Psoas muscle (tissue), 8 donors: ENCODE measurements around the gene BRD9. TPM values are rescaled to one million over a fixed set of nuclear protein-coding genes. Genes with fewer than 3 reads are reported as not detected.

ENCODE experiments used
- ATAC-seq, 4 donors: fragments of 200-7000 bp; cut with Tn5 transposase; one replicate each; pipeline ENCODE4 v1.9.1; 2020; ENCODE audit warnings: moderate library complexity in 3 of 4, mild to moderate bottlenecking in 2 of 4
- DNase-seq, 2 donors: peaks; one replicate each; pipeline ENCODE4 v3.0.0-alpha.2; 2020
- H3K27ac ChIP-seq: fragments of 200-600 bp; one replicate; pipeline ENCODE4 v1.8.0; 2022
- H3K27me3 ChIP-seq, 3 donors: fragments of 200-600 bp in 1 of 3; one replicate each; pipeline versions ENCODE4 v1.6.1 to v1.8.0; 2013 to 2022; ENCODE audit warnings: low read length in 2 of 3, mild to moderate bottlenecking in 2 of 3, moderate library complexity in 1 of 3; ENCODE audit not compliant: insufficient read depth in 3 of 3
- H3K36me3 ChIP-seq, 2 donors: fragments of 200-600 bp in 1 of 2; one replicate each; pipeline versions ENCODE4 v1.6.1 to v1.8.0; 2013 to 2022; ENCODE audit warnings: low read depth in 1 of 2, mild to moderate bottlenecking in 1 of 2, moderate library complexity in 1 of 2; ENCODE audit not compliant: insufficient read depth in 1 of 2
- H3K4me1 ChIP-seq: fragments of 200-600 bp; one replicate; pipeline ENCODE4 v1.8.0; 2022
- H3K4me3 ChIP-seq: fragments of 200-600 bp; one replicate; pipeline ENCODE4 v1.8.0; 2022; ENCODE audit warnings: mild to moderate bottlenecking
- H3K9me3 ChIP-seq: fragments of 200-600 bp; one replicate; pipeline ENCODE4 v1.8.0; 2022
- WGBS, 3 donors: extraction: QIAGEN DNeasy Blood & Tissue Kit; methylation state at CpG; one replicate each; pipeline versions ENCODE4 v1.1.6 to v1.1.7; 2013; 5-methylcytosine and 5-hydroxymethylcytosine counted together
- intact Hi-C, 2 donors: fragments of 100-400 bp; cut with DNase I; formaldehyde crosslinking; loops; one replicate each; pipeline versions ENCODE4 v1.11.0 to v1.14.2; 2022
- polyA plus RNA-seq, 3 donors: library from polyadenylated mRNA; stranded (reverse); fragments of 200-250 nt; gene quantifications; one replicate each; pipeline ENCODE4 v1.2.3, GENCODE V29; 2013
- total RNA-seq, 4 donors: library from RNA; stranded (reverse); fragmentation: NEBNext Ultra II Directional in 2 of 4; extraction: Animal tissue kit (Norgen Biotek cat#: 25700) in 2 of 4; gene quantifications; one replicate each; pipeline versions ENCODE4 v1.2.1 to v1.2.4, GENCODE V29; 2021 to 2023
- TF ChIP-seq, protein P1 (sequence below): fragments of 200-600 bp; IDR thresholded peaks from one replicate; pipeline ENCODE4 v1.8.0; 2022; ENCODE audit warnings: antibody characterized with exemption
- donor health status: healthy with polysubstance abuse.
- donor health status: DM: no; HTN: no; CAD: no; lungs with moderate emphysema.
- donor health status: Bipolar disorder and iron deficiency.
- donor health status: healthy.
- donor health status: DM: yes; HTN: yes; CAD: no.
- donor health status: DM: no; HTN: no; CAD: no.
- donor health status: DM: no; HTN: no; CAD: no.
- donor health status: DM: yes; HTN: yes; CAD: no.

Gene BRD9
- total and polyA plus RNA-seq, 7 donors, result 18.7 to 28.0 (median 22.6) TPM

DNA sequence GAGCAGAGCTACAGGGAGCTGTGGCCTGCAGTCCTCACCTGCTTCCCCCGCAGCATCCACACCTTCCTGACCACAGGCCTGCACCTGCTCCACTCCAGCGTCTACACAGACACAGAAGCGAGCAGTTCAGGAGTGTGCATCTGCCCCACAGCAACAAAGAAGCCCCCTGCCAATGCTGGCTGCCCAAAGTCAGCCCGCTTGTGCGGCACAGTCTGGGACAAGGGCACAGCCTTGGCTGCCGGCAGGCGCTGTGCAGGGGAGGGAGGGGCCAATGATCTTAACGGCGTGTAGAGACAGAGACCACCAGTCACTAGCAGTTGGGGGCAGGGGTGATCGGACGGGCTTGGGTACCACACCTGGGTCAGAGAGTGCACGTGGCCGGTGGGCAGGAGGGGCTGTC lies 6.6 kb downstream of the BRD9 start:
- Histone ChIP-seq H3K4me3 (no peak overlapping the region), H3K4me1 (peaks cover 2% of the 10 kb centered on the region), H3K9me3 (no peaks in the 10 kb centered on the region), H3K27ac (no peak overlapping the region), H3K36me3 (peaks cover 16 to 94% of the 10 kb centered on the region in 2 donors), H3K27me3 (no peaks in the 10 kb centered on the region)
- DNase-seq, result no peak
- TF ChIP-seq, protein P1, sequence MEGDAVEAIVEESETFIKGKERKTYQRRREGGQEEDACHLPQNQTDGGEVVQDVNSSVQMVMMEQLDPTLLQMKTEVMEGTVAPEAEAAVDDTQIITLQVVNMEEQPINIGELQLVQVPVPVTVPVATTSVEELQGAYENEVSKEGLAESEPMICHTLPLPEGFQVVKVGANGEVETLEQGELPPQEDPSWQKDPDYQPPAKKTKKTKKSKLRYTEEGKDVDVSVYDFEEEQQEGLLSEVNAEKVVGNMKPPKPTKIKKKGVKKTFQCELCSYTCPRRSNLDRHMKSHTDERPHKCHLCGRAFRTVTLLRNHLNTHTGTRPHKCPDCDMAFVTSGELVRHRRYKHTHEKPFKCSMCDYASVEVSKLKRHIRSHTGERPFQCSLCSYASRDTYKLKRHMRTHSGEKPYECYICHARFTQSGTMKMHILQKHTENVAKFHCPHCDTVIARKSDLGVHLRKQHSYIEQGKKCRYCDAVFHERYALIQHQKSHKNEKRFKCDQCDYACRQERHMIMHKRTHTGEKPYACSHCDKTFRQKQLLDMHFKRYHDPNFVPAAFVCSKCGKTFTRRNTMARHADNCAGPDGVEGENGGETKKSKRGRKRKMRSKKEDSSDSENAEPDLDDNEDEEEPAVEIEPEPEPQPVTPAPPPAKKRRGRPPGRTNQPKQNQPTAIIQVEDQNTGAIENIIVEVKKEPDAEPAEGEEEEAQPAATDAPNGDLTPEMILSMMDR, result no peak
- intact Hi-C loops, result no loop called here
- 92 to 94% (median 93%) methylated on average over 11 to 13 of the region's 13 CpGs for WGBS, 3 donors
- ATAC-seq, result no peak

DNA sequence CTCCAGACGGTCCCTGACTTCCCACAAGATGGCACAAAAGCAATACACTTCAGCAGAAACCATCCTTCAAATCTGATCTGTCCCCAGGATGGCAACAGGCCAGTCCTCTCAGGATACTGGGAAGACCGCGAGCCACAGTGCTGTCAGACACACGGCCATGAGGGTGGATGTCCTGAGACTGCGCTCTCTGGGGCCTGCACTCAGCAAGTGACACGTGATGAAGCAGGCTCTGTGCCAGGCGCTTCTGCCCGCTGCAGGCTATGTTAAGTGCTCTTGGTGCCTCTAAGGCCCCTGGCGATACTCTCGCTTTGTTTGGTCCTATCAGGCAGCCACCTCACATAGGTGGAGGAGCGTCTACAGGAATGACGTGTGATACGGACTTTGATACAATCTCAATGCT lies 7.1 kb downstream of the BRD9 start:
- intact Hi-C loops, result no loop called here
- H3K27me3 ChIP-seq, result no peaks in the 10 kb centered on the region
- ATAC-seq, result peak in 1 of 4 donors; percentile 16
- WGBS, 3 donors, result 82 to 85% (median 83%) methylated on average over 13 of the region's 13 CpGs
- no peak for DNase-seq
- TF ChIP-seq, protein P1, result no peak
- no peaks in the 10 kb centered on the region for H3K4me1 ChIP-seq
- no peak overlapping the region for H3K4me3 ChIP-seq
- H3K36me3 ChIP-seq, result peaks cover 13 to 94% of the 10 kb centered on the region in 2 donors
- H3K9me3 ChIP-seq, result no peaks in the 10 kb centered on the region
- H3K27ac ChIP-seq, result no peak overlapping the region

DNA sequence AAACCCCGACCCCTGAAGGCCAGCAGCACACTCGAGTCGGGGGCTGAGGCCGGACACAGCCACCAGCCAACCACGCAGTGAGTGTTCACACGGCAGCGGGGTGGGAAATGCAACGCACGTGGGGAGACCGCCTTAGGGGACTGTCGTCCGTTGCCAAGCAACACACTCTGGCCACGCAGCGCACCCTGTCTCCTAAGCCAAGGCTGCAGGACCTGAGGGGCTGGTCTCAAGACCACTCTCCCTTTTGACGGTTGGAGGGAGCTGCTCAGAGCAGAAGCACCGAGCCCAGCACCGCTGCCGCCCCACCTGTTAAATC lies 7.5 kb downstream of the BRD9 start:
- H3K9me3 ChIP-seq, result no peaks in the 10 kb centered on the region
- TF ChIP-seq, protein P1, result no peak
- H3K4me1 ChIP-seq, result no peaks in the 10 kb centered on the region
- no peaks in the 10 kb centered on the region for H3K27me3 ChIP-seq
- H3K27ac ChIP-seq, result no peak overlapping the region
- H3K4me3 ChIP-seq, result no peak overlapping the region
- WGBS, 3 donors, result 90 to 92% (median 92%) methylated on average over 18 of the region's 18 CpGs
- ATAC-seq (no peak), DNase-seq (no peak)
- H3K36me3 ChIP-seq, result peaks cover 9 to 92% of the 10 kb centered on the region in 2 donors
- intact Hi-C loops, result no loop called here

GRCh38 chr5:884345-885126 lies 8.1 kb downstream of the BRD9 start:
- Histone ChIP-seq H3K27ac (no peak overlapping the region), H3K4me1 (no peaks in the 10 kb centered on the region), H3K36me3 (peaks cover 8 to 86% of the 10 kb centered on the region in 2 donors), H3K9me3 (no peaks in the 10 kb centered on the region), H3K27me3 (no peaks in the 10 kb centered on the region), H3K4me3 (no peak overlapping the region)
- intact Hi-C loops, result no loop called here
- TF ChIP-seq, protein P1, result no peak
- DNase-seq (no peak), ATAC-seq (peak in 2 of 4 donors; percentile 3 to 38)
- 90 to 95% (median 92%) methylated on average over 16 of the region's 16 CpGs for WGBS, 3 donors
